ENCODE results near the gene ZNF385D.

ZNF385D gene

DNA sequence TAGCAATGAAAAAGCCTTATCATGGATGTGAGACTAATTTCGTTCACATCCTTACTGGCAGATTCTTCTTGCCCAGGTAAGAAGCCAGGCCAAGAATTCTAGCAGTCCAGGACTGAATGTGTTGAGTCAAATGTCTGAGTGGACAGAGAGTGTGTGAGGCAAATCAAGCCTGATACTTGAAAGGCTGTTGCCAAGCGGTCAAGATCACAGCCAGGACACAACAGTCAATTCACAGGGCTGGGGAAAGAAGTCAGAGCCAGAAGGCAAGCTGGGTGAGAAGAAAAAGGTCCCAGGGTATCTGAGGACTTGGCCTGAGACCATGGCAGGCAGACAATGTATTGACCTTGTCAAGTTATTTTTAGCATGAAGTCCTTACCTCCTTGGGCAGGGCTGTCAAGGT lies 301.3 kb downstream of the ZNF385D start:
- no peak for DNase-seq (ENCODE audit: low read depth, low spot score)

DNA sequence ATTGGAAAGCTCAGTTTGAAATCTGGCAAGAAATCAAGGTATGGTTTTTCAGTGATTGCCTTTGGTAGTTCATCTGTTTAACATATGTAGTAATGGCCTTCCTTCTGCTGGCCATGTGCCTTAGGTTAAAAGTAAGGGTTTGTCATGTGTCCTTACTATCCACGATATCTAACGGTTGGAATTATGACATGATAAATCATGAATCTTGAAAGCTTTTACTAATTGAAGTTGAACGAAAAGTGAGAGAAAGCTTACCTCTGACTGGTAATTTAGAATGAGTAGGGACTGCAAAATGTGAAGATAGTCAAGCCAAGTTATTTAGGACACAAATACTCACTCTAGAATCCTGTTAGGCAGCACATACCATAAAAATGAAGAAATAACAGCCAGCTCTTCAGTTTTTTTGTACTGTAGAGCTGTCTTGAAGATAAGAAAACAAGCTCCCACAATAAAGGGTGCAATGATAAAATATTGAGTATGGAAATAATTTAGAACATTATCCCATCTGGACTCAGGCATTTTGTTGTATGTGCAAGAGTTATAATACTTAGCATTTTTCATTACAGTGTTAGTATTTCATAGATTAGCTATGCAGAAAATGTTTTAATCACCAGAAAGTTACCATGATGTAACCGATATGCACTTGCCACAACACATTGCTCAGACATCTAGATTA lies 303.4 kb downstream of the ZNF385D start:
- no peak for DNase-seq (ENCODE audit: low read depth, low spot score)

- DNase-seq (ENCODE audit: low read depth, low spot score) = no peak
Observed at GRCh38 chr3:21446945-21447475, 304.0 kb downstream of the ZNF385D start.

DNA sequence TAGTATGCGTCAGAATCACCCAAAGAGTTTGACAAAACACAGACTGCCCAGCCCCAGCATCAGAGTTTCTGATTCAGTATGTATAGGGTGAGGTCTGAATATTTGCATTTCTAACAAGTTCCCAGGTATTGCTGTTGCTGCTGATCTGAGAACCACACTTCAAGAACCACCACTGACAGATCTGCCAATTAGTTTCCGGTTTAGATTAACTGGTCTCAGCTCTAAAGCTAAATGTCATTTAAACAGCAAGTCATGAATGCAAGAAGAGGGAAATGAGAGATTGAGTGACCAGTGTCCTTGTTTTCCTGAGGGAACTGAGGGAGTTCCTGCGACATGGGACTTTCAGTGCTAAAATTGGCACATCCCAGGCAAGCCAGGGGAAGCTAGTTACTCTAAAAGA lies 305.0 kb downstream of the ZNF385D start:
- no peak for DNase-seq (ENCODE audit: low read depth, low spot score)

DNA sequence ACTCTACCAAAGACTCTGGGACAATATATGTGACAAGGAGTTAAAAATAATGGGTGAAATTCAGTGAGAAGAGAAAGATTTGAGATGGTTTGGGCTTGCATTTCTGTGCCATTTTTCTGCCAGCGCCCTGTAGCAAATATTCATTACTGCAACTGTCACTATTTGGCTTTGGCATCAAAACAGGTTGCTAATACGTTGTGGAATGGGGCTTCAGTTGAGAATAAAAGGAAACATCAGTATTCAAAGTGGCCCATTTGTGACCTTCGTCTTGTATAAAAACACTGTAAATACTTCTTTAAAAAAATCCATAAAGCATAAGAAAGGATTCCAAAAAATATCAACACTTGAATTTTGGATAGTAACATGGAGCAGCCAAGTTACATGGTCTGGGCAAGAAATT lies 309.2 kb downstream of the ZNF385D start:
- DNase-seq (ENCODE audit: low read depth, low spot score) = no peak

DNA sequence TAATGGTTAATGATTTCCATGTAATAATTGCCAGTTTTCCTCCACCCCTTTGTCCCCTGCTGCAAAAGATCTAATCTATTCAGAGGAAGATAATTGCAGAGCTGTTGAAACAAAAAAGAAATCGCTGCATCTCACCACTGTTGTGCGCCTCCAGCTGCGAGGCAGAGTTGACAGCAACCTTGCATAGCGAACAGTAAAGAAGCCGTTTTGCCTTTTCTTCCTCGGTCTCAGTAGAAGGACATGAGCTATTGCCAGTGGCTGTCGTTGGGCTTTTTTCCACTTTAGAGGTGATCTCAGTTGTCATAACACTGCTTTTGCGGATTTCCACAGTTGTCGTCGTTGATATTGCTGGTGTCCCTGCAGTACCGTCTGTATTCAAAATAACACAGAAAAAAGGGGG lies 314.2 kb downstream of the ZNF385D start:
- DNase-seq (ENCODE audit: low read depth, low spot score) = peak; percentile 10

DNA sequence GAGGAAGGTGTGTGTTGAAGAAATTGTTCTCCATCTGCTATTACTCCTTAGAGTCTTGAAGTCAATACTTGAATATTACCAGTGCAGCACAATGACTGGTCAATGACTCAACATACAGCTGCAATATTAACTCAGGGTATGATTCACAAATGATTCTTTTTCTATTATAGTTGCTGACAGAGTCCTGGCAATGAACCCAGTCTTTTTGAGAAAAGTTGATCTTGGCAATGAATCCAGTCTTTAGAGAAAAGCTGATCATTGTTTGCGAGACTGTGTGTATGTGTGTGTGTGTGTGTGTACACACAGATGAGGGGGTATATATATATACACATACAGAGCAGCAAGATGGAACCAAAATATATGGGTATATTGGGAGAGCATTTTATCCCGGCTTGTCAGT lies 315.1 kb downstream of the ZNF385D start:
- DNase-seq (ENCODE audit: low read depth, low spot score) = no peak

DNA sequence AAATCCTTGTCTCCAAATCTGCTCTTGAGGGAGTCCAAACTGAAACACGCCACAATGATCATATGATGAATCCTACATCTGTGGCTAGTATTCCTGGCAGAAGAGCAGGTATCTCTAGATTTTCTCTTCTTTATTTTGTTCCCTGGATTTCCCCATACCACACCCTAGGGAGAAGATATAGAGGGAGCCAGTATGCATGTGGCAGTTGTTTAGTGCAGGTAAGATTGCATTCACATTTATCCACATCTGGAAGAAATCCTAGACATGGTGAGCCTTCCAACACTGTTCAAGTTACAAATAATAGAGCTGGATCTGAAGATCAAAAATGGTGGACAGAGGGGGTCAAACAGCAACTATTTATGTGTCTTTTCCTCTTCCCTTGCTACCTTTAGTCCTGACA lies 316.7 kb downstream of the ZNF385D start:
- no peak for DNase-seq (ENCODE audit: low read depth, low spot score)

DNA sequence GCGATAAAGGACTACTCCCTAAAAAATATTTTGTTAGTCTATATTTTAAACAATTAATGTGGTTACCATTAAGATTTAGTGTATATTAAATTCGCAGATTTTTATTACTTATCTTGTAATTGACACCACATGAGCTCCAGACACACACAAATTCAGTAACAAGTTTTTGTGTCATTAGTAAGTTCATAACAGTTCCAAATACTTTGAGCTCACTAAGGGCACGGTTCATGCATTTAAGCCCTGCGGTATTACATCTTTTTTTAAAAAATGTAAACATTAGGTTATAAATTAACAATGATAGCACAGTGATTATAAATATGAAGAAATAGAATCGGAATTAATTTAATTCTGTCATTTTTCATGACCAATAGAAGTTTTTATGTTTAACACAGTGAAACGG lies 317.3 kb downstream of the ZNF385D start:
- DNase-seq (ENCODE audit: low read depth, low spot score) = no peak

GRCh38 chr3:21426920-21427319 lies 324.1 kb downstream of the ZNF385D start:
- no peak for DNase-seq (ENCODE audit: low read depth, low spot score)

DNA sequence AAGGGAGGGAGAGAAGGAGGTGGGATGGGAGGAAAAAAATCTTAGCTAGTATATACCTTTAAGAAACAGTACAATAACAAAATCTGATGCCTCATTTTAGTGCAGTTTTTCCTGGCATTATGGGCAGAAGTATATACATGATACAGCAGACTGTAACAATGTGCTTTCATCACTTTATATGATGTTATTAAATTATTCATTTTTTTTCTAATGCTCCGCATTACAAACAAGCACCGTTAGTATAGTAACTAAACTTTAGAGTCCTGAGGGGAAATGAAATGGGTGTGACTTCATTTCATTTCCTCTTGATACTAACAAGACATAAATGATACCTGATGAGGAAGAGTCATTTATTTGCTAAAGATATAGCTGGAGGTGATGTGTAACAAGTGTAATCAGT lies 325.3 kb downstream of the ZNF385D start:
- DNase-seq (ENCODE audit: low read depth, low spot score) = no peak

GRCh38 chr3:21421096-21421495 lies 329.9 kb downstream of the ZNF385D start:
- peak; percentile 27 for DNase-seq (ENCODE audit: low read depth, low spot score)

GRCh38 chr3:21417991-21418390 lies 333.0 kb downstream of the ZNF385D start:
- DNase-seq (ENCODE audit: low read depth, low spot score) = no peak

- DNase-seq (ENCODE audit: low read depth, low spot score) = no peak
Observed at GRCh38 chr3:21414506-21414905, 336.5 kb downstream of the ZNF385D start.

GRCh38 chr3:21411058-21411457 lies 340.0 kb downstream of the ZNF385D start:
- no peak for DNase-seq (ENCODE audit: low read depth, low spot score)

DNA sequence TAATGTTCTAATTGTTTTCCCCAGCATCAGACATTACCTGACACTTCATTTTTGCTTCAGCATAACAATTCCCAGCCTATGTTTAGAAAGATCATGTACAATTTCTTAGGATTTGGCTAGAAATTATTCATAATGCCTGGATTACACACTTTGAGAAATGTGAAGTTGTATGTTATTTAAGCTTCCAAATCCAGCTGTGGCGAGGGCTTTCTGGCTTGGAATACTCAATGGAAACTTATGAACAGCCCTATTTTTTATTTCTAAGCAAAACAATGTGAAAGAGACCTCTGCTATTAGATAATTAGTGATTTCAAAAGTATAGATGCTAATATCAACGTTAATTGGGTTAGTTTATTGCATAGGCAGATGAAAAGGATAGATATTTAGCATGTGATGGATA lies 341.6 kb downstream of the ZNF385D start:
- DNase-seq (ENCODE audit: low read depth, low spot score) = no peak

DNA sequence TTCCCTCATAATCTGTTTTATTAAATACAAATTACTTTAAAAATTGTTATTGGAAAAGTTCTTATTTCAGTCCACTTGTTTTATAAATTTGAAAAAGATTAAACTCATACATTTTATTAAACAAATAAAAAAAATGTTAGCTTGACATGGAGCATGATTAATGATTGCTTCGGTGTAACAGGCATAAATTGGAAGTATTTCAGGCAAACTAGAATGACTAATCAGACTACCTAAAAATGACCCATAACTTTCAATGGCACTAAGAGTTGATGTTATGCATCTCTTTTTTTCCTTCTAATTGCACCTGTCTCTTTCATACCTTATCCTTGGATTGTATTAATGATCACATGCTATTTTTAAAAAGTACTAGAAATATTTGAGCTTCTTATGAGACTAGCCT lies 343.3 kb downstream of the ZNF385D start:
- no peak for DNase-seq (ENCODE audit: low read depth, low spot score)

DNA sequence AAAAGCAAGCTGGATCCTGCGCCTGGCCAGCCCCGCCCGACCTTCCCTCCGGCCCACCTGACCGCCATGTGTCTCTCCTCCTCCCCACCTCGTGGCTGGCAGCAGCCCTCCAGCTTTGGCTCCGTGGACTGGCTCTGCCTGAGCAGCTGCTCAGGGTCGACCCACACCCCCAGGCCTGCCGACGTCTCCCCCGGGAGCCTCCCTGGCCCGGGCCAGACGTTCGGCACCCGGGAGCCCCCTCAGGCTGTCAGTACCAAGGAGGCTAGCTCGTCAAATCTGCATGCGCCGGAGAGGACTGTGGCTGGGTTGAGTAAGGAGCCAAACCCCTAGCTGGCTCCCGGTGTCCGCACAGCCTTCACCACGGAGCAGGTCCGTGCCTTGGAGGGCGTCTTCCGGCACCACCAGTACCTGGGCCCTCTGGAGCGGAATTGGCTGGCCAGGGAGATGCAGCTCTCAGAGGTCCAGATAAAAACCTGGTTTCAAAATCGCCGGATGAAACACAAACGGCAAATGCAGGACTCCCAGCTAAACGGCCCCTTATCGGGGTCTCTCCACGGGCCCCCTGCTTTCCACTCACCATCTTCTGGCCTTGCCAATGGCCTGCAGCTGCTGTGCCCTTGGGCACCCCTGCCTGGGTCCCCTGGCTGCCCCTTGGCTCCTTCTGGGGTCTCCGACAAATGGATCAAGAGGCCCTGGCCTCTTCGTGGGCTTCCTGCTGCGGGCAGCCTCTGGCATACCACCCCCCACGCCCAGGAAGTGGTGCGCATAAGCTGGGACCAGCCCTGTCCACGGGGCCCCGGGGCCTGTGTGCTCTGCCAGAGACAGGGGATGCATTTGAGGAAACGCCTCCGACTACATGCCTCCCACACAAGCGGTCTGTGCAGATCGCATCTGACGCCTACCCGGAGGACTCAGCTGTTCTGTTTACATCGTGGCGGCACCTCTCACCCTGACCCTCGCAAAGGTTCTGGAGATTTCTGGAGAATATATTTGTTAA lies 345.0 kb downstream of the ZNF385D start:
- no peak for DNase-seq (ENCODE audit: low read depth, low spot score)

DNA sequence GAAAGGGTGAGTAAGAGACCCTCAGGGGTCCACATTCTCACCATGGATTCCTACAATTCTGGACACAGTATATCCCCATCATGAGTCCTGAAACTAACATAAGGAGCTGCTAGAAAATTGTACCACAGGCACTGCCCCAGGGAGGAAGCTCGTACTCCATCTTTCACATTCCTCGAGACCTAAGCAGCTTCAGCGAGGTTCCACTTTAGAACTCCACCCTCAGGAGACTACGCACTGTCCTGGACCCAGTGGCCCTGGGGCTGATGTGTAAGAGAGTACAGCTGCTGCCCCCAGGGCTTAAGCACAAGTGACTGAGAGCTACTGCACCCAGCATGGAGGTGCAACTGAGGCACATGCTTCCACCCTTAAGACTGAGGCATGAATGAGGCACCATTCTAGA lies 352.5 kb downstream of the ZNF385D start:
- DNase-seq (ENCODE audit: low read depth, low spot score) = no peak

GRCh38 chr3:21393683-21394311 lies 357.2 kb downstream of the ZNF385D start:
- no peak for DNase-seq (ENCODE audit: low read depth, low spot score)

DNA sequence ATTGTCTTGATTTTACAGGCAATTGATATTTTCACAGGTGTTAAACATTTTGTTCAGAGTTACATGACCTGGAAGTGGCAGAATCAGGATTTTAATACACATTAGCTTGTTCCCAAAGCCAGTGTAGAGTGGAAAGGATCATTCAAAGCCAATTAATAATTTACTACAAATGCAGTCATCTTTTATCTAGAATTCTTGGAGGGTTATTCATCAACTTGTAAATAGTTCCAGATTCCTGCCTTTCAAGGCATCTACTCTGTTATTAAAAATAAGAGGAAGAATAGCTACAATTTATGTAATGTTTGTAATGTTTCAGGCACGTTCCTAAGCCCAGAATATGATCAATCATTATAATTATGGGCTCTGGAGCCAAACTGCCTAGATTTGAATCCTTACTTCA lies 358.5 kb downstream of the ZNF385D start:
- no peak for DNase-seq (ENCODE audit: low read depth, low spot score)

GRCh38 chr3:21390856-21391255 lies 360.2 kb downstream of the ZNF385D start:
- no peak for DNase-seq (ENCODE audit: low read depth, low spot score)
